Liver (tissue), 3 donors: Measurements from ENCODE around the gene TEX28.

Experiments used
- CTCF ChIP-seq: fragments of 150-350 bp; IDR thresholded peaks from 2 replicates; pipeline ENCODE4 v1.5.1; 2017; ENCODE audit warnings: improper control_type of control experiment, low read depth, low read length; ENCODE audit not compliant: missing input control
- HNF4A ChIP-seq, 2 donors: conservative IDR thresholded peaks; 2 replicates each; pipeline ENCODE4 v1.6.1; 2016; ENCODE audit warnings: antibody characterized with exemption in 2 of 2, mild to moderate bottlenecking in 2 of 2
- JUND ChIP-seq, 2 donors: IDR thresholded peaks; 2 replicates each; pipeline ENCODE4 v1.6.1; 2016; ENCODE audit warnings: antibody characterized with exemption in 2 of 2
- MAX ChIP-seq: IDR thresholded peaks from 2 replicates; pipeline ENCODE4 v1.6.1; 2016; ENCODE audit warnings: antibody characterized with exemption
- RAD21 ChIP-seq, 2 donors: IDR thresholded peaks; 2 replicates each; pipeline ENCODE4 v1.6.1; 2016; ENCODE audit warnings: antibody characterized with exemption in 2 of 2, mild to moderate bottlenecking in 2 of 2
- REST ChIP-seq: IDR thresholded peaks from 2 replicates; pipeline ENCODE4 v1.6.1; 2016; ENCODE audit warnings: antibody characterized with exemption, mild to moderate bottlenecking
- RXRA ChIP-seq, 2 donors: IDR thresholded peaks; 2 replicates each; pipeline ENCODE4 v1.6.1; 2017 to 2018; ENCODE audit warnings: antibody characterized with exemption in 2 of 2, mild to moderate bottlenecking in 1 of 2
- SP1 ChIP-seq: IDR thresholded peaks from 2 replicates; pipeline ENCODE4 v1.6.1; 2018; ENCODE audit warnings: antibody characterized with exemption, mild to moderate bottlenecking
- YY1 ChIP-seq: IDR thresholded peaks from 2 replicates; pipeline ENCODE4 v1.6.1; 2016; ENCODE audit warnings: antibody characterized with exemption, mild to moderate bottlenecking
- donor health status: healthy.
- donor health status: healthy.

- TF ChIP-seq MAX (no peak), RXRA (IDR thresholded peaks at IDR 0.05) (no peak), CTCF (no peak), REST (no peak), YY1 (no peak), JUND (IDR thresholded peaks at IDR 0.05) (no peak), SP1 (no peak), HNF4A (conservative IDR thresholded peaks at IDR 0.05) (no peak), RAD21 (IDR thresholded peaks at IDR 0.05) (no peak)
Observed at GRCh38 chrX:154296731-154297130, 1.8 kb upstream of the TEX28 start.
